IgD-negative memory B cell (primary cell): ENCODE measurements around the gene OPN1MW2. TPM values are rescaled to one million over a fixed set of nuclear protein-coding genes. Genes with fewer than 3 reads are reported as not detected.
A peak's percentile ranks its signal among the peaks of the same experiment; 100 is the strongest.
"Not testable (repeated sequence)": the region's sequence is repeated elsewhere in the genome, so short reads cannot be mapped to it uniquely, and the experiment has no call there.

Experiments
- H3K27ac Mint-ChIP-seq, 3 donors: one replicate each; pipeline ENCODE4 v1.8.0; 2020 to 2022; ENCODE audit warnings: mild to moderate bottlenecking in 3 of 3, mixed read lengths in 3 of 3, moderate library complexity in 1 of 3
- H3K27me3 Mint-ChIP-seq: one replicate; pipeline ENCODE4 v1.8.0; 2021; ENCODE audit warnings: mixed read lengths
- H3K36me3 Mint-ChIP-seq: one replicate; pipeline ENCODE4 v1.8.0; 2020; ENCODE audit warnings: mild to moderate bottlenecking, mixed read lengths
- H3K4me1 Mint-ChIP-seq, 3 donors: one replicate each; pipeline ENCODE4 v1.8.0; 2020 to 2022; ENCODE audit warnings: mixed read lengths in 3 of 3, mild to moderate bottlenecking in 1 of 3
- H3K4me3 Mint-ChIP-seq, 4 donors: one replicate each; pipeline ENCODE4 v1.8.0; 2020 to 2022; ENCODE audit warnings: mild to moderate bottlenecking in 4 of 4, mixed read lengths in 4 of 4, moderate library complexity in 3 of 4
- H3K9me3 Mint-ChIP-seq, 3 donors: one replicate each; pipeline ENCODE4 v1.8.0; 2020 to 2021; ENCODE audit warnings: mixed read lengths in 3 of 3, mild to moderate bottlenecking in 1 of 3
- polyA plus RNA-seq: library from polyadenylated mRNA; unstranded; fragments of 300-500 nt; fragmentation: Illumina TruSeq; gene quantifications from one replicate; pipeline ENCODE4 v1.2.3, GENCODE V29; 2021

Gene OPN1MW2
- polyA plus RNA-seq, 1 donor from 2014 or later: not detected

DNA sequence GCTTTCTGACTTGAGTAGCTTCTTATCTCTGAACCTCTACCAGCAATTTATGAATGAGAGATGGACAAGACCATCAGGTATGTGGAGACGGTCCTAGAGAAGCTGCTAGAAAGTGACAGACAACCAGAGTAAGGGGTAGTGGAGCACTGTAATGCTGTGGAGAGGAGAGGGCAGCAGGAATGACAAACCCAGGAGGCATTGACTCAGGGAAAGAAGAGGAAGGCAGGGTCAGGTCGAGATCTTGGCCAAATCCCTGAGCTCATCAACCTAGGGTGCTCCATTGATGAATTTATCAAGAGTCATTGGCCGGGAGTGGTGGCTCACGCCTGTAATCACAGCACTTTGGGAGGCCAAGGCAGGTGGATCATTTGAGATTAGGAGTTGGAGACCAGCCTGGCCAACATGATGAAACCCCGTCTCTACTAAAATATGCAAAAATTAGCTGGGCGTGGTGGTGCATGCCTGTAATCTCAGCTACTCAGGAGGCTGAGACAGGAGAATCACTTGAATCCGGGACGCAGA is 20.5 kb downstream of the OPN1MW2 start:
- not testable (repeated sequence) for H3K9me3 Mint-ChIP-seq, H3K27ac Mint-ChIP-seq, H3K36me3 Mint-ChIP-seq, H3K4me1 Mint-ChIP-seq, H3K27me3 Mint-ChIP-seq
- peak overlapping the region in 1 of 4 donors; percentile 24 for H3K4me3 Mint-ChIP-seq

DNA sequence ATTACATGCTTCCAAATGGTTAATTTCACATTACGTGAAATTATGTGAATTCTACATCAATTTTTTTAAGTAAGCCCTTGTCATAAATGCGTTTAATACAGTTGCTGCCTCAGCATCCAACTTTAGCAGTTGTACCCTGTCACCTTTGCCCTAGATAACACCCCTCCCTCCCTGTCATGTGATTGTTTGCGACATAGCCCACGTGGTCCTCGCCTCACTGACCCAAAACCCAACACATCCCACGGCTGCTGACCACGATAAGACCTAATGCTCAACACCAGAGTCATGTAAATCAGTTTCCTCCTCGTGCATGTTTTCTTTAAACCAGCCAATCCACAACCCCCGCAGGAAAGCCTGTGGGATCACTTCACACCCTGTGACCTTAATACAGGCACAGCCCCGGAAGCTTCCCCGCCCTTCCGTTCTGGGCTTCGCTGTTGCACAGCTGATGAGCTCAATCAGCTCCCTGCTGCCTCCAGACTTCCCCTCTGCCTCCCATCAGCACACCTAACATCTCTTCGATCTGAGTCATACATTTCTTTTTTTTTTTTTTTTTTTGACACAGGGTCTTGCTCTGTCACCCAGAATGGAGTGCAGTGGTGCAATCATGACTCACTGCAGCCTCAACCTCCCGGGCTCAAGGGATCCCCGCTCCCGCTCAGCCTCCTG is 28.0 kb downstream of the OPN1MW2 start:
- not testable (repeated sequence) for H3K4me3 Mint-ChIP-seq, H3K27me3 Mint-ChIP-seq, H3K9me3 Mint-ChIP-seq, H3K36me3 Mint-ChIP-seq, H3K4me1 Mint-ChIP-seq
- peak overlapping the region in 1 of 3 donors; percentile 58 for H3K27ac Mint-ChIP-seq

DNA sequence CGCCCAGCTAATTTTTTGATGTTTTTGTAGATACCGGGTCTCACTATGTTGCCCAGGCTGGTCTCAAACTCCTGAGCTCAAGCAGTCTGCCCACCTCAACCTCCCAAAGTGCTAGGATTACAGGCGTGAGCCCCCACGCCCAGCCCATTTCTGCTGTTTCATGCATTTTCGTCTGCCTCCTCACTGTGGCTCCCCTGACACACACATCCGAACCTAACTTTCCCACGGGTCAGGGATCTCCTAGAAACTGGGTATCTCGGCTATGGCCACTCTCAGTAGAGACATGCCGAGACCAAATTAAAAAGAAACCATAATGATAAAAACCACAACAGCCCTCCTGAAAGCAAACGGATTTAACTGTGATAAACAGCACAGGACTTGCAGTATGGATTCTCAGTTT is 28.5 kb downstream of the OPN1MW2 start:
- not testable (repeated sequence) for H3K4me3 Mint-ChIP-seq, H3K4me1 Mint-ChIP-seq, H3K9me3 Mint-ChIP-seq, H3K27me3 Mint-ChIP-seq, H3K36me3 Mint-ChIP-seq
- H3K27ac Mint-ChIP-seq: peak overlapping the region in 1 of 3 donors; percentile 58

- H3K27me3 Mint-ChIP-seq, H3K4me3 Mint-ChIP-seq, H3K27ac Mint-ChIP-seq, H3K4me1 Mint-ChIP-seq, H3K9me3 Mint-ChIP-seq, H3K36me3 Mint-ChIP-seq: not testable (repeated sequence)
Observed at GRCh38 chrX:154257282-154257681, 37.7 kb downstream of the OPN1MW2 start, which contains the start of gene OPN1MW3. Gene OPN1MW3 (plus strand): TSS chrX:154257582. CDS start chrX:154257620, 38 bp downstream.

DNA sequence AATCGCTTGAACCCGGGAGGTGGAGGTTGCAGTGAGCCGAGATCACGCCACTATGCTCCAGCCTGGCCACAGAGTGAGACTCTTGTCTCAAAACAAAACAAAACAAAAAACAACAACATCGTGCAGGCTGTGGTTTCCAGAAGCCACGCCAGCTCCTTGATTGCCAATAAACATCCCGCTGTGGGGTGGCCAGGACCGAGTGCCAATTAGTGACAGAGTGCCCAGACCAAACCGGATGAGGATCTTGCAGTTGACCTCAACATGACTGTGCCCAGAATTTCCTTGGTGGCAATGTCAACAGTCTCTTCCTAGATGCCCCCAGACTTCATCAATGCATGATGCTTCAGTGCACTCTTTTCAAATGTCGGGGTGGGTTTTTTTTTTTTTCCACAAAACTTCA is 39.2 kb downstream of the OPN1MW2 start:
- not testable (repeated sequence) for H3K4me1 Mint-ChIP-seq, H3K27ac Mint-ChIP-seq, H3K36me3 Mint-ChIP-seq, H3K4me3 Mint-ChIP-seq, H3K9me3 Mint-ChIP-seq, H3K27me3 Mint-ChIP-seq

- H3K27ac Mint-ChIP-seq, H3K9me3 Mint-ChIP-seq, H3K27me3 Mint-ChIP-seq, H3K4me3 Mint-ChIP-seq, H3K36me3 Mint-ChIP-seq, H3K4me1 Mint-ChIP-seq: not testable (repeated sequence)
Observed at GRCh38 chrX:154263072-154263471, 43.5 kb downstream of the OPN1MW2 start.

DNA sequence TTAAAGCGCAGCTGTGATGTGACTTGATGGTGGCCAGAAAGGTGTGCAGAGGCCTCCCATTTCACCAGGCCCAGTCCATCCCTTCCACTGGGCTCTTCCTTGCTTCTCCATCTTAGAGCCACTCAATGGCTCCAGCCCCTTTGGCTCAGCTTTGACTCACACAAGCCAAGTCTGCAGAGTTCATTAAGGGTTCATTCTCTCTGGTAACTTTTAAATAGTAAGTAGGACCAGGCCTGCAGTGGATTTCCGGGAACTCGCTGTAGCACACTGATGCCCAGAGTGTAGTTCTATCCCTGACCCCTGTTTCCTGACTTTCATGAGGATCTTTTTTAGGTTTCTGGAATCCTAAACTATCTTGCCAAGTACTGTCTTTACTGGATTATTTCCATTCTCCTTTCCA is 49.7 kb downstream of the OPN1MW2 start:
- not testable (repeated sequence) for H3K4me3 Mint-ChIP-seq, H3K27ac Mint-ChIP-seq, H3K9me3 Mint-ChIP-seq, H3K4me1 Mint-ChIP-seq, H3K27me3 Mint-ChIP-seq, H3K36me3 Mint-ChIP-seq

Other genes starting within 250 kb of the OPN1MW2 start
- gene HCFC1, start 247.9 kb upstream of the OPN1MW2 start, polyA plus RNA-seq: 12.2 TPM
- 7.1 TPM for gene TMEM187, start 247.0 kb upstream of the OPN1MW2 start, polyA plus RNA-seq
- gene IRAK1, start 199.9 kb upstream of the OPN1MW2 start, polyA plus RNA-seq: 110 TPM
- gene MECP2, start 122.0 kb upstream of the OPN1MW2 start, polyA plus RNA-seq: 20.0 TPM
- not detected for gene OPN1LW, start 75.5 kb upstream of the OPN1MW2 start, polyA plus RNA-seq
- gene OPN1MW, start 37.2 kb upstream of the OPN1MW2 start, polyA plus RNA-seq: not detected
- not detected for gene OPN1MW3, start 37.8 kb downstream of the OPN1MW2 start, polyA plus RNA-seq
- not detected for gene TEX28, start 75.4 kb downstream of the OPN1MW2 start, polyA plus RNA-seq
- gene TKTL1, start 76.0 kb downstream of the OPN1MW2 start, polyA plus RNA-seq: 5.5 TPM
- 396 TPM for gene FLNA, start 154.9 kb downstream of the OPN1MW2 start, polyA plus RNA-seq
- 32.4 TPM for gene EMD, start 159.5 kb downstream of the OPN1MW2 start, polyA plus RNA-seq
- gene RPL10, start 178.6 kb downstream of the OPN1MW2 start, polyA plus RNA-seq: 5,716 TPM
- gene DNASE1L1, start 189.5 kb downstream of the OPN1MW2 start, polyA plus RNA-seq: 29.4 TPM
- gene TAFAZZIN, start 191.8 kb downstream of the OPN1MW2 start, polyA plus RNA-seq: 51.3 TPM
- gene ATP6AP1, start 208.9 kb downstream of the OPN1MW2 start, polyA plus RNA-seq: 93.9 TPM
- 38.1 TPM for gene GDI1, start 217.4 kb downstream of the OPN1MW2 start, polyA plus RNA-seq
- 31.3 TPM for gene FAM50A, start 224.4 kb downstream of the OPN1MW2 start, polyA plus RNA-seq
- gene PLXNA3, start 238.5 kb downstream of the OPN1MW2 start, polyA plus RNA-seq: 2.7 TPM